Measurements from ENCODE around the gene SAMM50. TPM values are rescaled to one million over a fixed set of nuclear protein-coding genes. Genes with fewer than 3 reads are reported as not detected.

SAMM50 gene
- total and polyA plus RNA-seq, 2 experiments from 2014 or later: 56.8 to 92.0 TPM

GRCh38 chr22:44039566-44040171 lies 84.4 kb downstream of the SAMM50 start:
- H3K36me3 ChIP-seq: no peaks in the 10 kb centered on the region
- no peak overlapping the region for H3K27ac ChIP-seq
- TF ChIP-seq, protein P1, sequence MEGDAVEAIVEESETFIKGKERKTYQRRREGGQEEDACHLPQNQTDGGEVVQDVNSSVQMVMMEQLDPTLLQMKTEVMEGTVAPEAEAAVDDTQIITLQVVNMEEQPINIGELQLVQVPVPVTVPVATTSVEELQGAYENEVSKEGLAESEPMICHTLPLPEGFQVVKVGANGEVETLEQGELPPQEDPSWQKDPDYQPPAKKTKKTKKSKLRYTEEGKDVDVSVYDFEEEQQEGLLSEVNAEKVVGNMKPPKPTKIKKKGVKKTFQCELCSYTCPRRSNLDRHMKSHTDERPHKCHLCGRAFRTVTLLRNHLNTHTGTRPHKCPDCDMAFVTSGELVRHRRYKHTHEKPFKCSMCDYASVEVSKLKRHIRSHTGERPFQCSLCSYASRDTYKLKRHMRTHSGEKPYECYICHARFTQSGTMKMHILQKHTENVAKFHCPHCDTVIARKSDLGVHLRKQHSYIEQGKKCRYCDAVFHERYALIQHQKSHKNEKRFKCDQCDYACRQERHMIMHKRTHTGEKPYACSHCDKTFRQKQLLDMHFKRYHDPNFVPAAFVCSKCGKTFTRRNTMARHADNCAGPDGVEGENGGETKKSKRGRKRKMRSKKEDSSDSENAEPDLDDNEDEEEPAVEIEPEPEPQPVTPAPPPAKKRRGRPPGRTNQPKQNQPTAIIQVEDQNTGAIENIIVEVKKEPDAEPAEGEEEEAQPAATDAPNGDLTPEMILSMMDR (IDR thresholded peaks at IDR 0.05; ENCODE audit: low read depth, low read length): no peak
- no peaks in the 10 kb centered on the region for H3K4me1 ChIP-seq (ENCODE audit: low read depth)
- H3K4me3 ChIP-seq: no peak overlapping the region
- DNase-seq (ENCODE audit: low read depth in 1 of 2, low spot score in 1 of 2): no peak
- no peaks in the 10 kb centered on the region for H3K27me3 ChIP-seq
- H3K9me3 ChIP-seq (ENCODE audit: low read depth): no peaks in the 10 kb centered on the region

GRCh38 chr22:44042249-44043218 lies 87.3 kb downstream of the SAMM50 start:
- H3K9me3 ChIP-seq (ENCODE audit: low read depth): no peaks in the 10 kb centered on the region
- TF ChIP-seq, protein P1 (IDR thresholded peaks at IDR 0.05; ENCODE audit: low read depth, low read length): no peak
- no peak overlapping the region for H3K27ac ChIP-seq
- peaks cover 10% of the 10 kb centered on the region for H3K4me1 ChIP-seq (ENCODE audit: low read depth)
- no peak overlapping the region for H3K4me3 ChIP-seq
- no peaks in the 10 kb centered on the region for H3K36me3 ChIP-seq
- no peaks in the 10 kb centered on the region for H3K27me3 ChIP-seq
- no peak for DNase-seq (ENCODE audit: low read depth in 1 of 2, low spot score in 1 of 2)

GRCh38 chr22:44045145-44045544 lies 89.9 kb downstream of the SAMM50 start:
- TF ChIP-seq, protein P1 (IDR thresholded peaks at IDR 0.05; ENCODE audit: low read depth, low read length): no peak
- no peak for DNase-seq (ENCODE audit: low read depth in 1 of 2, low spot score in 1 of 2)
- H3K27ac ChIP-seq: no peak overlapping the region

More at GRCh38 chr22:44045145-44045544, 89.9 kb downstream of the SAMM50 start:
- no peaks in the 10 kb centered on the region for H3K9me3 ChIP-seq (ENCODE audit: low read depth)
- H3K27me3 ChIP-seq: no peaks in the 10 kb centered on the region
- no peaks in the 10 kb centered on the region for H3K36me3 ChIP-seq
- H3K4me1 ChIP-seq (ENCODE audit: low read depth): peaks cover 17% of the 10 kb centered on the region
- no peak overlapping the region for H3K4me3 ChIP-seq

Other genes with a start within 250 kb of the SAMM50 start
- 2.2 and 3.8 TPM in 2 replicates for gene EFCAB6, start 143.1 kb upstream of the SAMM50 start, total RNA-seq
- 1.5 and 2.4 TPM in 2 replicates for gene EFCAB6, start 143.1 kb upstream of the SAMM50 start, polyA plus RNA-seq
- 2.2 and 3.2 TPM in 2 replicates for gene SULT4A1, start 92.9 kb upstream of the SAMM50 start, total RNA-seq
- 1.3 and 3.7 TPM in 2 replicates for gene SULT4A1, start 92.9 kb upstream of the SAMM50 start, polyA plus RNA-seq
- gene PNPLA5, start 63.4 kb upstream of the SAMM50 start, total RNA-seq: not detected in 2 replicates
- gene PNPLA5, start 63.4 kb upstream of the SAMM50 start, polyA plus RNA-seq: not detected in 2 replicates
- 2.1 and 2.3 TPM in 2 replicates for gene PNPLA3, start 31.6 kb upstream of the SAMM50 start, total RNA-seq
- 2.3 and 2.4 TPM in 2 replicates for gene PNPLA3, start 31.6 kb upstream of the SAMM50 start, polyA plus RNA-seq
- 21.7 and 46.0 TPM in 2 replicates for gene PARVB, start 68.9 kb downstream of the SAMM50 start, total RNA-seq
- 30.6 and 40.2 TPM in 2 replicates for gene PARVB, start 68.9 kb downstream of the SAMM50 start, polyA plus RNA-seq
- gene PARVG, start 225.5 kb downstream of the SAMM50 start, total RNA-seq: 0.33 TPM in 1 of 2 replicates, not detected in the other
- gene PARVG, start 225.5 kb downstream of the SAMM50 start, polyA plus RNA-seq: not detected in 2 replicates